Measurements from ENCODE around the gene LMBRD2. TPM values are rescaled to one million over a fixed set of nuclear protein-coding genes. Genes with fewer than 3 reads are reported as not detected.
"Not testable (repeated sequence)": the region's sequence is repeated elsewhere in the genome, so short reads cannot be mapped to it uniquely, and the experiment has no call there.

Gene LMBRD2
- polyA plus RNA-seq, 1 donor (not counting 4 experiments of a cell fraction or from before 2014, with no cell fraction given) = 4.7 TPM

DNA sequence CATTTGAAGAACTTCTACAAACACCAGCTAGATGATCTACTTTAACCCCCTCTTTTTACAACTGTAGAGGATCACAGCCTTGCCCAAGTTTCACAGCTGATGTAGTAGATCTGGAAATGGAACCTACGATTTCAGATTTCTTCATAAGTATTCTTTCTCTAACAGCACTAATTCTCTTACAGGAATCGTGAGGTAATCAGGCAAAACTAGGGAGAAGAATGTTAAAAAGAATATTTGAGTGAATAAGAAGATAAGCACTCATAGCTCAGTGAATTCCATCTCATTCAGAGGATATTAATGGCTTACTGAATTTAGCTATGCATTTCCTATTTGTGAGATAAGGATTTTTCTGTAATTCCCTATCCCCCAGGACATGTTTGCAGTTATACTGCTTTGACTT lies 47.9 kb upstream of the LMBRD2 start:
- FAIRE-seq (no peak), DNase-seq (ENCODE audit: low read depth, low spot score) (no peak)
- H4K20me1 ChIP-seq (ENCODE audit: control insufficient read depth, extremely low read depth, insufficient read depth, low read length) = no peaks in the 10 kb centered on the region
- H3K4me3 ChIP-seq (ENCODE audit: control insufficient read depth in 2 of 3, extremely low read depth in 1 of 3, insufficient read depth in 2 of 3, low read depth in 1 of 3, low read length in 3 of 3) = no peak overlapping the region
- no peaks in the 10 kb centered on the region for H3K79me2 ChIP-seq (ENCODE audit: control insufficient read depth, insufficient read depth, low read length)
- H3K36me3 ChIP-seq (ENCODE audit: control insufficient read depth in 2 of 2, extremely low read depth in 1 of 2, insufficient read depth in 2 of 2, low read length in 2 of 2) = peaks cover 0 to 8% of the 10 kb centered on the region in 2 experiments
- dilution Hi-C loops (cut with MboI; ENCODE audit: extremely low pct_ligation_motif_present, low sequenced_read_pairs) = no loop called here
- H3K4me1 ChIP-seq (ENCODE audit: control insufficient read depth, extremely low read depth, insufficient read depth, low read length) = no peaks in the 10 kb centered on the region
- no peak overlapping the region for H3K4me2 ChIP-seq (ENCODE audit: control insufficient read depth, extremely low read depth, insufficient read depth, low read depth, low read length)
- H2AFZ ChIP-seq (ENCODE audit: control insufficient read depth, low read length) = no peak overlapping the region
- no peaks in the 10 kb centered on the region for H3K27me3 ChIP-seq (ENCODE audit: control insufficient read depth, extremely low read depth, insufficient read depth, low read length)
- H3K9ac ChIP-seq (ENCODE audit: control insufficient read depth, extremely low read depth, insufficient read depth, low read length) = no peak overlapping the region
- no peaks in the 10 kb centered on the region for H3K9me1 ChIP-seq (ENCODE audit: control insufficient read depth, extremely low read depth, insufficient read depth, low read length)
- H3K9me3 ChIP-seq (ENCODE audit: control insufficient read depth, low read depth, low read length) = no peaks in the 10 kb centered on the region
- no peak for TF ChIP-seq EZH2 (IDR thresholded peaks at IDR 0.05; ENCODE audit: low read length)
- TF ChIP-seq, protein P1, sequence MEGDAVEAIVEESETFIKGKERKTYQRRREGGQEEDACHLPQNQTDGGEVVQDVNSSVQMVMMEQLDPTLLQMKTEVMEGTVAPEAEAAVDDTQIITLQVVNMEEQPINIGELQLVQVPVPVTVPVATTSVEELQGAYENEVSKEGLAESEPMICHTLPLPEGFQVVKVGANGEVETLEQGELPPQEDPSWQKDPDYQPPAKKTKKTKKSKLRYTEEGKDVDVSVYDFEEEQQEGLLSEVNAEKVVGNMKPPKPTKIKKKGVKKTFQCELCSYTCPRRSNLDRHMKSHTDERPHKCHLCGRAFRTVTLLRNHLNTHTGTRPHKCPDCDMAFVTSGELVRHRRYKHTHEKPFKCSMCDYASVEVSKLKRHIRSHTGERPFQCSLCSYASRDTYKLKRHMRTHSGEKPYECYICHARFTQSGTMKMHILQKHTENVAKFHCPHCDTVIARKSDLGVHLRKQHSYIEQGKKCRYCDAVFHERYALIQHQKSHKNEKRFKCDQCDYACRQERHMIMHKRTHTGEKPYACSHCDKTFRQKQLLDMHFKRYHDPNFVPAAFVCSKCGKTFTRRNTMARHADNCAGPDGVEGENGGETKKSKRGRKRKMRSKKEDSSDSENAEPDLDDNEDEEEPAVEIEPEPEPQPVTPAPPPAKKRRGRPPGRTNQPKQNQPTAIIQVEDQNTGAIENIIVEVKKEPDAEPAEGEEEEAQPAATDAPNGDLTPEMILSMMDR (optimal IDR thresholded peaks at IDR 0.05 in 1 of 3, IDR thresholded peaks at IDR 0.05 in 1 of 3, conservative IDR thresholded peaks at IDR 0.05 in 1 of 3; ENCODE audit: extremely low read depth in 1 of 3, insufficient read depth in 2 of 3, low read length in 3 of 3) = no peak
- no peak overlapping the region for H3K27ac ChIP-seq (ENCODE audit: control insufficient read depth, insufficient read depth, low read length)

- H3K4me3 ChIP-seq (ENCODE audit: control insufficient read depth in 2 of 3, extremely low read depth in 1 of 3, insufficient read depth in 2 of 3, low read depth in 1 of 3, low read length in 3 of 3); H3K4me2 ChIP-seq (ENCODE audit: control insufficient read depth, extremely low read depth, insufficient read depth, low read depth, low read length); H4K20me1 ChIP-seq (ENCODE audit: control insufficient read depth, extremely low read depth, insufficient read depth, low read length); DNase-seq (ENCODE audit: low read depth, low spot score); H3K27ac ChIP-seq (ENCODE audit: control insufficient read depth, insufficient read depth, low read length); H3K27me3 ChIP-seq (ENCODE audit: control insufficient read depth, extremely low read depth, insufficient read depth, low read length); H3K9ac ChIP-seq (ENCODE audit: control insufficient read depth, extremely low read depth, insufficient read depth, low read length); H3K9me1 ChIP-seq (ENCODE audit: control insufficient read depth, extremely low read depth, insufficient read depth, low read length); H3K36me3 ChIP-seq (ENCODE audit: control insufficient read depth in 2 of 2, extremely low read depth in 1 of 2, insufficient read depth in 2 of 2, low read length in 2 of 2); H3K9me3 ChIP-seq (ENCODE audit: control insufficient read depth, low read depth, low read length); H2AFZ ChIP-seq (ENCODE audit: control insufficient read depth, low read length); FAIRE-seq; H3K79me2 ChIP-seq (ENCODE audit: control insufficient read depth, insufficient read depth, low read length); dilution Hi-C loops (cut with MboI; ENCODE audit: extremely low pct_ligation_motif_present, low sequenced_read_pairs); H3K4me1 ChIP-seq (ENCODE audit: control insufficient read depth, extremely low read depth, insufficient read depth, low read length): not testable (repeated sequence)
Measured at GRCh38 chr5:36198783-36199182, 47.1 kb upstream of the LMBRD2 start.

DNA sequence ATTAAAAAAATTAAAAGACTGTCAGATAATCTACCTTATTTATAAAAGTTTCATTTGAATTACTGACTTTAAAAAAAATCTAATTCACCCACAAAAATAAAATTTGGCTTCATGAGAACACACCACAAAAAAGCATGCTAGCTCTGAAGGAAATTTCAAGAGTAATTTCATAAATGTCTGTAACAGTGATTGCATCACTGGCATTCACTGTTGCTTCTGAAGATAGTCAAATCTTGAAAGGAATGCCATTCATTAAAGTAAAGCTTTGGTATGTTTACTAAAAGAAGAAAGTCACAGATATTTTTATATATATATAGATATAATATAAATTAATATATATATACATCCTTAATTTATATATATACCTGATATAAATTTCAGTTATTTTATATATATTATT lies 46.6 kb upstream of the LMBRD2 start:
- no peak for FAIRE-seq
- peaks cover 0 to 8% of the 10 kb centered on the region in 2 experiments for H3K36me3 ChIP-seq (ENCODE audit: control insufficient read depth in 2 of 2, extremely low read depth in 1 of 2, insufficient read depth in 2 of 2, low read length in 2 of 2)
- TF ChIP-seq EZH2 (IDR thresholded peaks at IDR 0.05; ENCODE audit: low read length) = no peak
- TF ChIP-seq, protein P1 (optimal IDR thresholded peaks at IDR 0.05 in 1 of 3, IDR thresholded peaks at IDR 0.05 in 1 of 3, conservative IDR thresholded peaks at IDR 0.05 in 1 of 3; ENCODE audit: extremely low read depth in 1 of 3, insufficient read depth in 2 of 3, low read length in 3 of 3) = no peak

More for the DNA sequence above, 46.6 kb upstream of the LMBRD2 start:
- H3K4me3 ChIP-seq (ENCODE audit: control insufficient read depth in 2 of 3, extremely low read depth in 1 of 3, insufficient read depth in 2 of 3, low read depth in 1 of 3, low read length in 3 of 3) = no peak overlapping the region
- H3K27ac ChIP-seq (ENCODE audit: control insufficient read depth, insufficient read depth, low read length) = no peak overlapping the region
- DNase-seq (ENCODE audit: low read depth, low spot score) = no peak
- no peak overlapping the region for H3K9ac ChIP-seq (ENCODE audit: control insufficient read depth, extremely low read depth, insufficient read depth, low read length)
- H4K20me1 ChIP-seq (ENCODE audit: control insufficient read depth, extremely low read depth, insufficient read depth, low read length) = no peaks in the 10 kb centered on the region
- dilution Hi-C loops (cut with MboI; ENCODE audit: extremely low pct_ligation_motif_present, low sequenced_read_pairs) = no loop called here
- no peaks in the 10 kb centered on the region for H3K9me3 ChIP-seq (ENCODE audit: control insufficient read depth, low read depth, low read length)
- H2AFZ ChIP-seq (ENCODE audit: control insufficient read depth, low read length) = no peak overlapping the region
- no peaks in the 10 kb centered on the region for H3K4me1 ChIP-seq (ENCODE audit: control insufficient read depth, extremely low read depth, insufficient read depth, low read length)
- H3K4me2 ChIP-seq (ENCODE audit: control insufficient read depth, extremely low read depth, insufficient read depth, low read depth, low read length) = no peak overlapping the region
- H3K9me1 ChIP-seq (ENCODE audit: control insufficient read depth, extremely low read depth, insufficient read depth, low read length) = no peaks in the 10 kb centered on the region
- no peaks in the 10 kb centered on the region for H3K27me3 ChIP-seq (ENCODE audit: control insufficient read depth, extremely low read depth, insufficient read depth, low read length)
- no peaks in the 10 kb centered on the region for H3K79me2 ChIP-seq (ENCODE audit: control insufficient read depth, insufficient read depth, low read length)

Data from keratinocyte (primary cell).